HS-27A (cell line): ENCODE measurements around the gene VPS50.
A peak's percentile ranks its signal among the peaks of the same experiment; 100 is the strongest.
"Not testable (repeated sequence)": the region's sequence is repeated elsewhere in the genome, so short reads cannot be mapped to it uniquely, and the experiment has no call there.

Experiments used
- DNase-seq: peaks from one replicate; pipeline ENCODE4 v3.0.0-alpha.2; 2012; ENCODE audit warnings: low read depth, missing footprints

The VPS50 gene

GRCh38 chr7:93238748-93239147 lies 6.6 kb downstream of the VPS50 start:
- DNase-seq: no peak

- no peak for DNase-seq
Observed at GRCh38 chr7:93239824-93240223, 7.7 kb downstream of the VPS50 start.

GRCh38 chr7:93242106-93242505 lies 9.9 kb downstream of the VPS50 start:
- DNase-seq: no peak

GRCh38 chr7:93245525-93246432 lies 13.6 kb downstream of the VPS50 start:
- DNase-seq: no peak

- DNase-seq: no peak
Observed at GRCh38 chr7:93249491-93250148, 17.5 kb downstream of the VPS50 start.

- DNase-seq: no peak
Observed at GRCh38 chr7:93258661-93259060, 26.5 kb downstream of the VPS50 start.

- no peak for DNase-seq
Observed at GRCh38 chr7:93262535-93262934, 30.4 kb downstream of the VPS50 start.

GRCh38 chr7:93265220-93265619 lies 33.1 kb downstream of the VPS50 start:
- no peak for DNase-seq

- no peak for DNase-seq
Observed at GRCh38 chr7:93279541-93279940, 47.4 kb downstream of the VPS50 start.

GRCh38 chr7:93284908-93285307 lies 52.7 kb downstream of the VPS50 start:
- no peak for DNase-seq

GRCh38 chr7:93293229-93293628 lies 61.1 kb downstream of the VPS50 start:
- DNase-seq: no peak

- no peak for DNase-seq
Observed at GRCh38 chr7:93298206-93298605, 66.0 kb downstream of the VPS50 start.

- no peak for DNase-seq
Observed at GRCh38 chr7:93298671-93299070, 66.5 kb downstream of the VPS50 start.

- DNase-seq: no peak
Observed at GRCh38 chr7:93301736-93302135, 69.6 kb downstream of the VPS50 start.

- peak; percentile 30 for DNase-seq
Observed at GRCh38 chr7:93307131-93307660, 75.0 kb downstream of the VPS50 start.

GRCh38 chr7:93307943-93308342 lies 75.8 kb downstream of the VPS50 start:
- DNase-seq: no peak

GRCh38 chr7:93310346-93310745 lies 78.2 kb downstream of the VPS50 start:
- no peak for DNase-seq

- no peak for DNase-seq
Observed at GRCh38 chr7:93314449-93314848, 82.3 kb downstream of the VPS50 start.

GRCh38 chr7:93315896-93316295 lies 83.7 kb downstream of the VPS50 start:
- DNase-seq: no peak

- DNase-seq: no peak
Observed at GRCh38 chr7:93316730-93317129, 84.6 kb downstream of the VPS50 start.

- no peak for DNase-seq
Observed at GRCh38 chr7:93320887-93321286, 88.7 kb downstream of the VPS50 start.

- not testable (repeated sequence) for DNase-seq
Observed at GRCh38 chr7:93326291-93326690, 94.1 kb downstream of the VPS50 start.

GRCh38 chr7:93327006-93327633 lies 95.0 kb downstream of the VPS50 start:
- DNase-seq: peak; percentile 58
